Measurements from ENCODE around the gene TMEM212. TPM values are rescaled to one million over a fixed set of nuclear protein-coding genes. Genes with fewer than 3 reads are reported as not detected.

TMEM212 gene
- total RNA-seq, 4 donors from 2014 or later = not detected

DNA sequence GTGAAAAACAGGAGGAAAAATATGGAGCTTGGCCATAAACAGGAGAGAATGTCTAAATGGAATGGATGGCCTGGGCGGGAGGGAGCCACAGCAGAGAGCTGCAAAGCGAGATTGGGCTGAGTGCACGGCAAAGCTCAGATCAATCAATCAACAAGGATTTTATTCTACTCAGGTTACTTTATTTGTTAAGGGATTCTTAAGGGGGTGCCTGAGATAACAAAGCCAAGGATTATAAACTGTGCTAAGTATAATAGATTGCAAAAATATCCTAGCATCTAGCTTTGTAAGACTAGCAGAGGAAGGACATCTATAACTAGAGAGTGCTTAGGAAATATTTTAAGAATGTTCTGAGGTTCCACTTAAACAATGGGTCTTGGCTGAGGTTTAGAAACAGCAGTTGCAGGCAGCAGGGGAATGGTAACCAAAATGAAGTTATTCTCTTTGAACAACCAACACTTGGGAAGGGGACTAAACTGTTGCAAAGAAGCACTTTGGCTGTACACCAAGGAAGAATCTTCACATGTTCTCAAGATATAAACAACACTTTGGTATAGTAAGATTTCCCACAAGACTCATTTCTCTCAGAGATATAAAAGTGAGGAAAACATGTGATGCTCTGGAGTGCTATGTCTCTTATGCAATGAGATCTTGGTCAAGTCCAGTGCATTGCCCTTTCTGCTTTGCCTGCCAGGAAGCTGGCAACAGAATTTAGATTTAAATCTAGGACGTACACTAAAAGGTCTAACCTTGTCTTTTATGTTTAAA is 35.5 kb downstream of the TMEM212 start:
- intact Hi-C loops (cut with DNase I; ENCODE audit: low total_unique reads) = no loop called here
- Histone ChIP-seq H3K27ac (no peak overlapping the region), H3K36me3 (no peaks in the 10 kb centered on the region), H3K4me3 (no peak overlapping the region), H3K27me3 (no peaks in the 10 kb centered on the region), H3K9me3 (no peaks in the 10 kb centered on the region), H3K4me1 (peaks cover 0 to 18% of the 10 kb centered on the region in 2 donors)
- in situ Hi-C loops (cut with MboI; ENCODE audit: low sequenced_read_pairs in 4 of 4) = no loop called here
- TF ChIP-seq POLR2A (IDR thresholded peaks at IDR 0.05) = no peak
- TF ChIP-seq, protein P1, sequence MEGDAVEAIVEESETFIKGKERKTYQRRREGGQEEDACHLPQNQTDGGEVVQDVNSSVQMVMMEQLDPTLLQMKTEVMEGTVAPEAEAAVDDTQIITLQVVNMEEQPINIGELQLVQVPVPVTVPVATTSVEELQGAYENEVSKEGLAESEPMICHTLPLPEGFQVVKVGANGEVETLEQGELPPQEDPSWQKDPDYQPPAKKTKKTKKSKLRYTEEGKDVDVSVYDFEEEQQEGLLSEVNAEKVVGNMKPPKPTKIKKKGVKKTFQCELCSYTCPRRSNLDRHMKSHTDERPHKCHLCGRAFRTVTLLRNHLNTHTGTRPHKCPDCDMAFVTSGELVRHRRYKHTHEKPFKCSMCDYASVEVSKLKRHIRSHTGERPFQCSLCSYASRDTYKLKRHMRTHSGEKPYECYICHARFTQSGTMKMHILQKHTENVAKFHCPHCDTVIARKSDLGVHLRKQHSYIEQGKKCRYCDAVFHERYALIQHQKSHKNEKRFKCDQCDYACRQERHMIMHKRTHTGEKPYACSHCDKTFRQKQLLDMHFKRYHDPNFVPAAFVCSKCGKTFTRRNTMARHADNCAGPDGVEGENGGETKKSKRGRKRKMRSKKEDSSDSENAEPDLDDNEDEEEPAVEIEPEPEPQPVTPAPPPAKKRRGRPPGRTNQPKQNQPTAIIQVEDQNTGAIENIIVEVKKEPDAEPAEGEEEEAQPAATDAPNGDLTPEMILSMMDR (IDR thresholded peaks at IDR 0.05 in 4 of 5, conservative IDR thresholded peaks at IDR 0.05 in 1 of 5) = no peak
- ATAC-seq = no peak
- DNase-seq = no peak

DNA sequence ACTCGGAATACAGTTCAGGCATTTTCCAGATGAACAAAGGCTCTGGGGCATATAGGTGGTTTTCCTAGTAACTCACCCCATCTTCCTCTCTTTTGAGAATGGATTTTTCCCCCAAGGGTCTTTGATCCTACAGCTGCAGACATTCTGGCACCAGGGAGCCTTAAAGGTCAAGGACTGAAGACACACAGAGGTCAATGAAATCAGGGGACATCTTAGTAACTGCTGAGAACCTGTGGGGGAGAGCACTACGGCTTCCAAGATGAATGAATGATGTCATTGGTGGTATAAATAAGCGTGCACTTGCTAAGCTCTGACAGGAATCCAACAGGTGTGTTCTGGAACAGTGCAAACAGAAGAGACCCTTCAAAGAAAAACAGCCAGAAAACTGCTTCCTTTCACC is 36.3 kb downstream of the TMEM212 start:
- peaks cover 0 to 10% of the 10 kb centered on the region in 2 donors for H3K4me1 ChIP-seq
- H3K9me3 ChIP-seq = no peaks in the 10 kb centered on the region
- in situ Hi-C loops (cut with MboI; ENCODE audit: low sequenced_read_pairs in 4 of 4) (no loop called here), intact Hi-C loops (cut with DNase I; ENCODE audit: low total_unique reads) (no loop called here)
- no peaks in the 10 kb centered on the region for H3K27me3 ChIP-seq
- H3K36me3 ChIP-seq = no peaks in the 10 kb centered on the region
- DNase-seq (no peak), ATAC-seq (no peak)
- TF ChIP-seq, protein P1 (IDR thresholded peaks at IDR 0.05 in 4 of 5, conservative IDR thresholded peaks at IDR 0.05 in 1 of 5) = no peak
- TF ChIP-seq POLR2A (IDR thresholded peaks at IDR 0.05) = no peak
- no peak overlapping the region for H3K4me3 ChIP-seq
- no peak overlapping the region for H3K27ac ChIP-seq

DNA sequence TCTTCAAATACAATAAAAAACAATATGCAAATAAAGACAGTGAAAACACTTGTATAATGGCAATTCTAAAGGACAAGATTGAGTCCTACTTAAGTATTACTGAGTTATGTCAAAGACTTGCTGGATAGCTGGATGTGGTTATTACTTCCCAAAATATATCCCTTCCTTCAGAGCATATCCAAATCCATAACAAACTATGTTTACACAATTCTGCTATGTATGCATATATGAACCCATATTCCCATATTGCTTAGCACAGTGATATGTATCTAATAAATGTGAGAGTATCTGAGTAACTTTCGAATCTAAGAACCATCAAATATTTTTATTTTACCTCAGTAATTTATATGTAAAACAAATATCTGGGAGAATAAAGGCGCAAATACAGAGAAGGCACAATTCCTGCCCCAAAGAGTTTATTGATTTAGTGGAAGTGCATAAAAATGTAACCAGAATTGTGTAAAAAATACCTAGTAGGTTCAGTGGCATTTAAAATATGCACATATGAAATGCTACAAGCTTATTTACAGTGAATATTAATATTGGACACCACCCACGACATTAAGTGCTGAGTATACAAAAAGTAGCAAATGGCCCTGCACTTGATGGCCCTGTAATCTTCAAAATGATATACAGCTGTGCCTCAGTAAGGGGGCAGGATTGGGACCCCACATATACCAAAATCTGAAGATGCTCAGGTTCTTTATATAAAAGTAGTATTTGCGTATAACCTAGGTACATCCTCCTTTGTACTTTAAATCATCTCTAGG is 37.1 kb downstream of the TMEM212 start:
- DNase-seq = no peak
- in situ Hi-C loops (cut with MboI; ENCODE audit: low sequenced_read_pairs in 4 of 4) = no loop called here
- no peak for TF ChIP-seq POLR2A (IDR thresholded peaks at IDR 0.05)
- TF ChIP-seq, protein P1 (IDR thresholded peaks at IDR 0.05 in 4 of 5, conservative IDR thresholded peaks at IDR 0.05 in 1 of 5) = no peak
- ATAC-seq = no peak
- Histone ChIP-seq H3K27me3 (no peaks in the 10 kb centered on the region), H3K27ac (no peak overlapping the region), H3K4me3 (no peak overlapping the region), H3K36me3 (no peaks in the 10 kb centered on the region), H3K4me1 (peaks cover 0 to 2% of the 10 kb centered on the region in 2 donors), H3K9me3 (no peaks in the 10 kb centered on the region)
- intact Hi-C loops (cut with DNase I; ENCODE audit: low total_unique reads) = no loop called here

DNA sequence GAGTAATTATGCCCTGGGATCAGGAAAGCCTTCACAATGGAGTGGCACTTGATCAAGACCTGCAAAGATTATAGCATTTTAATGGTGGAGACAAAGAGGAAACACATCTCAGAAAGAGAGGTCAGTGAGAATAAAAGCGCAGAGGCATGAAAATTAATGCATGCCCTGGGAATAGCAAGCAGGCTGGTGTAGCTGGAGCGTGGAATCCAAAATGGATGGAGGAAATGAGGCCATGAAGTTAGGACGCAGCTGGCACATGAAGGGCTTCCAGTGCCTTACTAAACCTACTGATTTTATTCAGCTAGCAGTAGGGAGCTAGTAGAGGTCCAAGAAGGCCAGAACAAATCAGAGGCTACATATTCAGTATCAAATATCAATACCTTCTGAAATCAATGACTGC is 38.1 kb downstream of the TMEM212 start:
- in situ Hi-C loops (cut with MboI; ENCODE audit: low sequenced_read_pairs in 4 of 4) (no loop called here), intact Hi-C loops (cut with DNase I; ENCODE audit: low total_unique reads) (no loop called here)
- no peaks in the 10 kb centered on the region for H3K4me1 ChIP-seq
- H3K27me3 ChIP-seq = no peaks in the 10 kb centered on the region
- no peak for TF ChIP-seq POLR2A (IDR thresholded peaks at IDR 0.05)
- TF ChIP-seq, protein P1 (IDR thresholded peaks at IDR 0.05 in 4 of 5, conservative IDR thresholded peaks at IDR 0.05 in 1 of 5) = no peak
- no peak for DNase-seq
- H3K27ac ChIP-seq = no peak overlapping the region
- ATAC-seq = no peak
- no peaks in the 10 kb centered on the region for H3K36me3 ChIP-seq
- H3K4me3 ChIP-seq = no peak overlapping the region
- H3K9me3 ChIP-seq = no peaks in the 10 kb centered on the region
